NCI-H460 (cell line): Measurements from ENCODE around the gene ANKEF1. TPM values are rescaled to one million over a fixed set of nuclear protein-coding genes. Genes with fewer than 3 reads are reported as not detected.

ENCODE experiments used
- DNase-seq: peaks from one replicate; pipeline ENCODE4 v3.0.0-alpha.2; 2016; ENCODE audit warnings: low read depth; ENCODE audit errors: extremely low read depth
- polyA plus RNA-seq: library from polyadenylated mRNA; depleted of rRNA; stranded (reverse); fragments of >200 nt; gene quantifications from 2 replicates; pipeline ENCODE4 v1.2.3, GENCODE V29; 2014; cell fraction: nucleus; rRNA removed
- total RNA-seq: library from RNA; depleted of rRNA; stranded (reverse); fragments of >200 nt; shearing (Covaris generic); gene quantifications from 2 replicates; pipeline ENCODE4 v1.2.3, GENCODE V29; 2014; rRNA removed

The ANKEF1 gene
- 5.3 and 5.6 TPM in 2 replicates for total RNA-seq
- polyA plus RNA-seq: 2.6 and 4.0 TPM in 2 replicates

DNA sequence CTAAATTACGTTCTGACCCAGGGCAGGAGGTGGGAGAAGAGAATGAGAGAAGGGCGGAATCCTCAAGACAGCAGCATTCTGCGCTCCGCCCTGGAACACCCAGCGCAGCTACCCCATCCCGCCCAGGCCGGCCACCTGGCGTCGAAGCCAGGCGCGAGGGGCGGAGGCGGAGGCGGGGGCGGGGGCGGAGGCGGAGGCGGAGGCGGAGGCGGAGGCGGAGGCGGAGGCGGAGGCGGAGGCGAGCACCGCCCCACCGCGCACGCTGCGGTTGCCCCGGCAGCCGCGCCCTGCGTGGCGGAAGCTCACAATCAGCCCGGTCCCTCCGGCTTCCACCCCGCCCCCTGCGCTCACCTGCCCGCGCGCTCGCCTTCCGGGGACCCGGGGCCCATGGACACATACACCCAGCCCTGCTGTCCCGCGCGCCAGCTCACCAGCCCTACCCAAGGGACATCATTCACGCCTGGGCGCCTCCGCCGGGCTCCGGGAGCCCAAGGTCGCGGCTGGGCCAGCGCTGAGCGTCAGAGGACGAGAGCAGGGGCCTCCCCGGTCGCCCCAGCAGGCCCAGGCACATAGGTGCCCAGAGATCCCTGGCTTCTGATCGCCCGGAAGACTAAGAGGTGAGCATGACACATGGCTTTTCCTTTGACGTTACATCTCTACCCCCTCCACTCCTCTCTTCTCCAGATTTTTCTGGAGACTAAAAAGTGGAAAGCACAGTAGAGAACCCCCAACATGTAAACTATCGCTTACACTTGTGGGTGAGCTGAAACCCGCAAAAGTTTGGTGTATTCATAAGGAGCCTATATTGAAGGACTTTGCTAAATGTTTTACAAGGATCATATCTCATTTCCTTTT lies at the start of gene ANKEF1:
Gene ANKEF1 (plus strand): TSS at position 271 of the 855 bp plus-strand sequence. CDS start 3,315 bp downstream, outside the sequence.
- DNase-seq: peak; percentile 63

DNA sequence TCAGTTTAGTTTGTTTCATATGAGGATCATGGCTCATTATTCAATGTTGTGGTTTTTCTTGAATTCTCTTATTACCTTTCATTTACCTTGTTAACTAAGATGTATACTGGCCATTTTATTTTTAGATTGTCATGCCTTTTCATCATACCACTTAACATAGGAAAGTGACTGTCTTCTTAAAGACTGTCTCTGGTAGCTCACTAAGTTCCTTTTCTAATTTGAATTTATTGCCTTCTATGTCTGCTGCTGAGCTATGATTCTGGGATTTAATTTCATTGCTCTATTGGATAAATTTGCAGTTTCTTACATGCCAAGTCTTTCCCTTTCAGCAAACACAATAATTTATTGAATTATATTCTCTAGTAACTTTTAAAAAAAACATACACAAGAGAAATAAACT lies 49.5 kb upstream of the ANKEF1 start:
- DNase-seq: no peak

DNA sequence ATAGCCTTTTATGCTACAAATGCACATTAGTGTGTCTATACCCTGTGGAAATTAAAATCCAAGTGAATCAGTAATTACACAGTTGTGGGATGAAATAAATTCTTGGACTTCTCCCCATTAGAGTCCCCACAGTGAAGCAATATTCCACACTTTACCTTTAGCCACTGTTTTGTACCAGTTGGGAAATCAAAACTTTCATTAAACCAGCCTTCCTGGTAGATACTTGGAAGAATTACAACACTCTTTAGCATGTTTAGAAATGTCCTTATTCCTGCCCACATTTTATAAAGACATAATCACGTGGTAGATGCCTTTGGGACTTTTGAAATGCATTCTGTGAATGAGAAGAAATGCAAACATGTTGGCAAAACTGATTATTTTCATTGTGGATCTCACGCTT lies 49.0 kb upstream of the ANKEF1 start:
- no peak for DNase-seq

DNA sequence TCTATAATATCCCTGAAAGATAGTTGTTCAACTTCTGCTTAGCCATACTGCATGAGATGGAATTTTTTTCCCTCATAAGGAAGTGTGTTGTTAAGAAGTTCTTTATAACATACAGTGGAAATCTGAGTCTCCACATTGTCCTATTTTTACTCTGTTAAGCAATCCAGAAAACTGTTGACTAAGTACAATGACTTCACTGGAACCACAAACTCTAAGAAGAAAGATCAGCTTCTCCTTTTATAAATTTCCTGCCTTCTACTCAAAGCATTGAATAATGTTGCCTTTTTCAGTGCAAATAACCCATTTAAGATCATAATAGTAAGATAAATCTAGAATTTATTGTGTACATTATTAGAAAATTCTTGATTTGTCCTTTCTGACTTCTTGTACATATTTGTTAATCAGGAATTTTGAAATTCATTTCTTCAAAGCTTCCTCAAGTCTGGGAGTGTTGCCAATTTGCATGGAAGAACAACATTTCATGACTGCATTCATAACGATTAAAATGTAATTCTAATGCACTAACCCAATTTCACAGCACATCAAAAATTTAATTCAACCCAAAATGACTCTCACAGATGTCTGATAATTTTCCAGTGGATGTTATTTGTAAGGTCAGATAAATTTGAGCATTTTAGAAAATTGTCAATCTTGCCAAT lies 45.6 kb upstream of the ANKEF1 start:
- no peak for DNase-seq

DNA sequence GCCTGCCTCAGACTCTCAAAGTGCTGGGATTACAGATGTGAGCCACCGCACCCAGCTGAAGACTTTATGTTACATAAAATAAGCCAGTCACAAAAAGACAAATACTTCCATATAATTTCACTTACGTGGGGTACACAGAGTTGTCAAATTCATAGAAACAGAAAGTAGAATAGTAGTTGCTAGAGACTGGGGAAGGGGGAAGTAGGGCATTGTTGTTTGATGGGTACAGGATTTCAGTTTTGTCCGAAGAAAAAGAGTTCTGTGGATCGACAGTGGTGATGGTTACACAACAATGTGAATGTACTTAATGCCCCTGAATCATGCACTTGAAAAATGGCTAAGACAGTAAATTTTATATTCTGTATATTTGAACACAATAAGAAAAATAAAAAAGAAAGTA lies 41.6 kb upstream of the ANKEF1 start:
- DNase-seq: no peak

DNA sequence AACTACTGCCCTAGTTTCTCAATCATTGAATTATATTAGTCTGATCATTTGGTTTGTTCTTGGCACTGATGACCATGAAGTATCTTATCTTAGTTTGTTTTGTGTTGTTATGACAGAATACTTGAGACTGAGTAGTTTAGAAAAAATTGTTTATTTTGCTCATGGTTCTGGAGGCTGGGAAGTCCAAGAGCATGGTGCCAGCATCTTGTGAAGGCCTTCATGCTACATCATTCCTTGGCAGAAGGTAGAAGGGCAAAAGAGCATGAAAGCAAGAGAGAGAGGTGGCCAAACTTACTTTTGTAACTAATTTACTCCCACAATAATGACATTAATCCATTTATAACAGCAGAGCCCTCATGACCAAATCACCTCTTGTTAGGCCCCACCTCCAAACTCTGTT lies 40.1 kb upstream of the ANKEF1 start:
- no peak for DNase-seq

DNA sequence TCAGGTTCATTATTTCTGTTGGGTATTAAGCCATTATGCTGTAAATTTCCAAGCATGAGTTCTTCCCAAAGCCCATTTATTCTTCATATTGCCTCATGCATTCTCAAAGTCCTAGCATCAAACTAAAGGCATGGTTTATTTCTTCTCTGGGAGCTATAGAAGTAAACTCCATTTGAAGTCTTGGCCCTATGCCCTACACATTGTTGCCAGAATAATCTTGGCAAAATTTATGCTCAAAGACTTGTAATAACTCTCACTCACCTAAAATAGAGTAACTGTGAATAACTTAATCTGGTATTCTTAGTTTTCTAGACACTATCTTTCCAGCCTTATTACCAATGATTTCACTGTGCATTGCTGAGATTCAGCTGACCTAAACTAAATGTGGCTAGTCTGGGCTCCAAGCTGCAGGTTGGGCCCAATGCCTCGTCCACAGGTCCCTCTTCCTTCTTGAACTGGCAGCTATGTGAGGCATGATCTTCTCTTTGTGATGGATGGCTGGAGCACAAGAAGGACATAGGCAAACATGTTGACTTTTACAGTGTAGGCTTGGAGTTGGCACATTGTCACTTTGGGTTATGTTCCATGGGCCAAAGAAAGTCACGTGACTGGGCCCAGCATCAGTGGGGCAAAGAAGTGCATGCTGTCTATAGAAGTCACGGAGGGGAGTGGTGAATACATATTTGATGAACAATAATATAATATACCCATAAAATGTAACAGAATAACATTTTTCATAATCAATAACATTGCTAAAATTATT lies 39.1 kb upstream of the ANKEF1 start:
- DNase-seq: no peak

DNA sequence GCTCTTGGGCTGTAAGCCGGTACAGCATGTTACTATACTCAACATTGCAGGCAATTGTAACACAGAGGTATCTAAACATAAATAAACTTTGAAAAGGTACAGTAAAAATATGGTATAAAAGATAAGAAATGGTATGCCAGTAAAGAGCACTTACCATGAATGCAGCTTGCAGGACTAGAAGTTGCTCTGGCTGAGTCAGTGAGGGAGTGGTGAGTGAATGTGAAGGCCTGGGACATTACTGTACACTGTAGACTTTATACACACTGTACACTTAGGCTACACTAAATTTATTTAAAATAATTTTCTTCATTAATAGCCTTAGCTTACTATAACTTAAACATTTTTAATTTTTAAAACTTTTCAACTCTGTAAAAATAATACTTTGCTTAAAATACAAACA lies 37.8 kb upstream of the ANKEF1 start:
- DNase-seq: no peak

DNA sequence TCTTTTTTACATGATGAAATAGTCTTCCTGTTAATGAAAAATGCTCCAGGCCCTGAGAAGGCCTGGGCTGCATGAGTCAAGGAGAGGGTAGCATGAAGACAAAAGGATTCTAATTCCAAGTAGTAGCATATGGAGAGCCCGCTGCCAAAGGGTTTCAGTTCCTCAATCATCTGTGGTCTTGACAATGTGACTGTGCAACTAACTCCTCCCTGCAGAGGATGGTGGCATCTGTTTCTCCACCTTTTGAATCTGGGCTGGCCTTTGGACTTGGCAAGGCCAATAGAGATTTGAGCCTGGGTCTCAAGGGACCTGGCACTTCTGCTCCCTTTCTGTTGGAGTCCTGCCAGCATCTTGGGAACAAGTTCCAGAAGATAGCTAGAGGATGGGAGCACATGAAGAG lies 35.1 kb upstream of the ANKEF1 start:
- DNase-seq: no peak

DNA sequence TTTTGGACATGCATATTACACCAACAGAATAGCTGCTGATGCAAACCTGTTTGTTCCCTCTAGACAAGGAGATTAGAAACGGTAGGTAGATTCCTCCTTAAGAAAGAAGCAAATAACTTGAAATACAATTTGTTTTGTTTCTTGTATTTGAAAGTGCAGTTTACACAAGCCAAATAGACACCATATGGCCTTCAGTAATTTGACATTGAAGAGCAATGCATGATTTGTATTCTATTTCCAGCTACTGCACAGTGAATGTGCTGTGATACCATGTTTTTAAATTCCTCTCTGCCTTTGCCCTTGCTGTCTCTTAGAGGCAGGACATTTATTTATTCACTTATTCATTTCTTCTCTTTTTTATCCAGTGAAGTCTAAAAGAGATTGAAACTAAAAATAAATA lies 31.9 kb upstream of the ANKEF1 start:
- DNase-seq: no peak

DNA sequence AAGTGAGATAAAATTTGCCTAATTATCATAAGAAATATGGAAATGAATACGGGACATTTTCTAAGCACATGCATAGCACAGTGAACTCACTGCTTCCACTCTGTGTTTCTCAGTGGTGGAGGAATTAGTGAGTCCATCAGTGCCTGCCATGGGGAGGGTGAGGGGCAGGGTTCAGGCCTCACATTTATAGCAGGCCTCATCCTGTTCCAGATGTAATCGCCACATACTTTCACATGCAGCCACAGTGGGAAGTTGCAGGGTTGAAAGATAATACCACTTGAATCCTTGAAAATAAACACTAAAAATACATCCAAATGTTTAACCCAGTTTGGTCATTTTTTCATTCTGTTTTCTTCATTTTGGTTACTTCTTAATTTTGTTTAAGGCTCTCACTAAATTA lies 29.9 kb upstream of the ANKEF1 start:
- no peak for DNase-seq

DNA sequence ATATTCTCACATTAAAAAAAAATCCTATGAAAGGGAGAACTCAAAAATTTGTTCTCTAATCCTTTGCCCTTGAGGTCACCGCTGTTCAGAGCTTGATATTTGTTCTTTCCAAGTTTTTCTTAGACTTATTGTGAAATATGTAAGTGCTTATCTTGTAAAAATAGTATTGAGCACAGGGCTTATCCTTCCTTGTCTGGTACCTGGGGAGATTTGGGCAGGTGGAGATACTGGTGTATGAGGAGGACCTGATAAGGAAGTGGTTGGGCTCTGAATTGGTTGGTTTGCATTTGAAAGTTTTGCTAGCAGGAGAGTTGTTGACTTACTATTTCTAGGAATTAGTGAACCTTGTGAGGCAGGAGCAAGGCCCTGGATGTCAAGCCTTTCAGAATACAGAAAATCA lies 28.9 kb upstream of the ANKEF1 start:
- DNase-seq: no peak

DNA sequence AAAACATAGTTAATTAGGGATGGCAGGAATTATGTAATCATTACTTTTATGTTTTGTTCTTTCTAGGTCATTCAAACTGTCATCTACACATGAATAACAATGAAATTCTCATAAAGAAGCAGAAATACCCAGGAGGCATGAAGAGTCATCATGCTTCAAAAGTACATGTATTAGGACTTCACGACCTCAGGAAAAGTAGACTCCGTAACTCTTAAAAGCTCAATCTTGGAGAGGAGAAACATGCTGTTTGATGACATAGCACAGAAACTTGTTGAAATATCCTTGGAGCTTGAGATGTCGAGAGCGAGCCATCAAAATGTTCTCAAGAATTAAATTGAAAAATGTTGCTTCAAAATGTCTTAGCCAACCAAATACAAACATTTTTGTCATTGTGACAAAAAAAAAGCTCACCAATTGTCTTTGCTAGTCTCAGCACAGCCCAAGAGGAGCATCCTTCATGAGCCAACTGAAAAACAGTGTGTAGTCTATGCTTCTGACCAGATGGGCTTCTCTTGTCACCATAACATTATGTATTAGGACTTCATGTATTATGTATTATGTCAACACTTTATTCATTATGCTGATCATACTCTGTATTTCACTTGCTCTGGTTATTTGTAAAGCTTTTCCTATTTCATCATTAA lies 28.2 kb upstream of the ANKEF1 start:
- no peak for DNase-seq

DNA sequence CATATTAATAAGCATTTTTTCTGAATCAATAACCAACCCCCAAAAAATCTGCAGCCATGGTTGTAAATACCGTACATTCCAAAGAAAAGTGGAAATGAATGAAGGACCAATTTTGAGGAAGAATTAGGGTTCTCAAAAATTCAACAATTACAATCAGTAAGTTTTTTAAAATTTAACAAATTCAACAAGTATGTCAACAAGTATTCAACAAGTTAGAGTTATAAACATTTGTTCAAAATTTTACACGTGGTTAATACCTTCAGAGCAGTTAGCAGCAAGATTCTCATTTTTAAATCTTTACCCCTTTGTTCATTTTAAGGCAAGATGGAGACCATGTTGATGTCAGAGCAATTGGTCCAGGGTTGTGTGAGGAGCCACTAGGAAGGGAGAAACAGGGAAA lies 27.6 kb upstream of the ANKEF1 start:
- DNase-seq: no peak

DNA sequence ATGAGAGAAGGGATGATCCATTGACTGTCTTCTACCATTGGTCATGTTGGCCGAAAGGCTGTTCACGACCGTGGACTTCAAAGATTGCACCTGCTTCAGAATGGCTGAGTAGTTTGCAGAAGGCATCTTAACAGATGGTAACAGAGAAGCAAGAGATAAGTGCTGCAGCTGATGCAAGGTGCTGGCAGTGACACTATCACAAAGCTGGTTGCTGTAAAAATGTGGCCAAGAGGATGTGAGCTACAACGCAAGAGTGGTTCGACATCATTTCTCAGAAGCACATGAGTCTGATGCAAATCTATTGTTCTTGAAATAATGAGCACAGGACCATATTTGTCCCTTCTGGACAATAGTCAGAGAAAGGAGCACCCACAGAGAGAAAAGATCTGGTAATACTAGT lies 27.0 kb upstream of the ANKEF1 start:
- no peak for DNase-seq

DNA sequence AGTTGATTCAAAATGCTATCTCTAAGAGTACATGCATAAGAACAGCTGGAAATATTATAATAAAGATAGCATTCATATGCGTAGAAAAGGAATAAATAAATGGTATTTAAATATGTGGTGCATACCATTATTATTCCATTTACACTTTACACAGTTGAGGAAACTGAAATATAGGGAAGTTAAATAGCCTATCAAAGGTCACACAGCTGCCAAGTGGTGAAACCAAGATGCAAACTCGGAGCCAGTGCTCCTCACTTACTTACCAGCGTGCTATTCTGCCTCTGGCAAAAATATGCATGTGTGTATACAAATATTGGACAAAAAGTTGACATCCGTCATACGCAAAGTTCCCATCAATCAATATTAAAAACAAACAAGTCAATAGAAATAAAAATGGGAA lies 22.3 kb upstream of the ANKEF1 start:
- DNase-seq: no peak

DNA sequence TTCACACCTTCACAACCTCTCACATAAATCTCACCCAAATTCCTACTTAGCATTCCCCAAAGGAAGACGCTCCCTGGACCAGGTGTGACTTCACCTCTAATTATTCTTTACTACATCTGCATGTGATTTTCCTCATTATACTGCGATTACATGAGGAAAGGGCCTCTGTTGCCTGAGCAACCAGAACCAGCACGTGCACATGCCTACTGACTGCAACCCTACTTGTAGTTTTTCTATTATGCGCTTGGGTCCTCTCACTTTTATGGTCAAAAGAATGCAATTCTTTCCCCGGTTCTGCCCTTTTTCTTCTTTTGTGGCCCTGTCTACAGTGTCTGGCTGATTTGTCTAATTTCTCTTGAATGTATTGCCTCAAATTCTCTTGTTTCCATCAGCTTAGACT lies 20.4 kb upstream of the ANKEF1 start:
- no peak for DNase-seq

DNA sequence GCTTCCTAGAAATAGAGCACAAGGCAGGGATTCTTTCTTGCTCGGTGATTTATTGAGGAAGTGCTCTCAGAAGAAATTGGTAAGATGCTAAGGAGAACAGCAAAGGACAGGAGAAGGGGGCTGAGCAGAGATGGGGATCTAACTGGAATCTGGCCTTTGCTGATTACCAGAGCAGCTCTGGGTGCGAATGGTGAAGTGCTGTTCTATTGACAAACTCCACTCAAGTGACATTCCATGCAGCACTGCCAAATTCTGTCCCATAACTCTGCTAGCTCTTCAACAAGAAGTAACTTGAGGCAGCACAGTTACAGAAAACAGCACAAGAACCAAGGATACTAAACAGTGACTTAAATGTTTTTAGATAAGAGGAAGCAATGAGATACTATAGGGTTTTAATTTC lies 13.8 kb upstream of the ANKEF1 start:
- DNase-seq: no peak

DNA sequence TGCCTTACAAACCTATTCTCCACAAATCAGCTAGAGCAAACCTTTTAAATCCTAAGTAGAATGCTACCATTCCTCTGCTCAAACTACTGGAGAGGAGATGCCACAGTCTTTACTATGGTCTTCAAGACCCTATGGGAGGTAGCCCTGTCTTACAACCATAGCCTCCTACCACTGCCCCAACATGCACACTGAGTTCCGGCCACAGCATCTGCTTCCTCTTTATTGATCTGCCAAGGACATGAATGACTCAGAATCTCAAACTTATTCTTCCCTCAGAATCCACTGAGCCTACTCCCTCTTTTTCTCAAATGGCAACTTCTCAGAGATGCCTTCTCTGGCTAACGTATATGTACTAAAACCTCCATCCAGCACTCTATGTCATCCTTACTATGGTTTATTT lies 12.2 kb upstream of the ANKEF1 start:
- no peak for DNase-seq

DNA sequence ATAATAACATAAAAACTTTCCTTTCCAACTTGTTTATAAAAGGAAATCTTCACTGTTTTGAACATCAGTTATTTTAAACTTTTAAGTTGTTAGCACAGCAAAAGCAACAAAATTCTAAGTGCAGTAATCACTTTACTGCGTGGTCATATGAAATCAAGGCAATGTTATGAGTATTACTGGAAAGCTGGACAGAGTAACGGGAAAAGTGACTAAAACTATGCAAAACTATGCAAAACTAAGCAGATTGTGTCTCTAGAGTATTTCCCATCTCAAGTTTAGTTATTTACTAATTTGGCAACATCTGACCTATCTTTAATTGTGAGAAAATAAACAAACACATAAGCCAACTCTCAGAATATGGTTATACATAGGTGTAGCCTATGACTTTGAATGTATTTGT lies 10.9 kb upstream of the ANKEF1 start:
- DNase-seq: no peak
